Endothelial cell of umbilical vein (primary cell): ENCODE results near the gene CCDC34. TPM values are rescaled to one million over a fixed set of nuclear protein-coding genes. Genes with fewer than 3 reads are reported as not detected.

Source experiments
- BruUV-seq: library from RNA; stranded (reverse); fragments of 400-500 nt; replicated peaks from 2 replicates; lab custom pipeline; 2021; lab: Mats Ljungman, UMichigan
- CTCF ChIA-PET: fragments of 300-600, 350-600 bp; sonication (Branson Sonifier 250); formaldehyde crosslinking; loops from one replicate; lab custom pipeline; 2021; ENCODE audit warnings: antibody characterized with exemption, inconsistent platforms; lab: Charles Lee
- POLR2A ChIA-PET: fragments of 300-600, 350-600 bp; sonication (Branson Sonifier 250); formaldehyde crosslinking; loops from one replicate; lab custom pipeline; 2021; ENCODE audit warnings: antibody characterized with exemption, inconsistent platforms; lab: Charles Lee
- DNase-seq: peaks from one replicate; pipeline ENCODE4 v3.0.0-alpha.2; 2011; ENCODE audit warnings: low read depth, low spot score
- FAIRE-seq: peaks from 2 replicates; lab custom pipeline; 2011; peaks lifted over from hg19 to GRCh38; lab: Jason Lieb, UNC
- H2AFZ ChIP-seq: 2 replicates; pipeline ENCODE4 v1.6.0; 2012; ENCODE audit warnings: low read depth, low read length, control low read depth, inconsistent platforms
- H3K27ac ChIP-seq: 2 replicates; pipeline ENCODE4 v1.5.1; 2011; ENCODE audit warnings: low read depth, mild to moderate bottlenecking, control low read depth, low read length, moderate library complexity; ENCODE audit not compliant: insufficient read depth
- H3K27me3 ChIP-seq, 2 experiments: 2 replicates each; pipeline versions ENCODE4 v1.6.0 to v1.6.1; 2011; ENCODE audit warnings: low read length in 2 of 2, mixed read lengths in 1 of 2; ENCODE audit not compliant: control insufficient read depth in 2 of 2, insufficient read depth in 2 of 2
- H3K36me3 ChIP-seq, 2 experiments: 2 replicates in 1 of 2; 3 replicates in 1 of 2; pipeline ENCODE4 v1.5.1; 2011; ENCODE audit warnings: low read length in 2 of 2, mild to moderate bottlenecking in 1 of 2, moderate library complexity in 1 of 2; ENCODE audit not compliant: control insufficient read depth in 2 of 2, insufficient read depth in 2 of 2; ENCODE audit errors: extremely low read depth in 1 of 2
- H3K4me1 ChIP-seq: 3 replicates; pipeline ENCODE4 v1.5.1; 2011; ENCODE audit warnings: mild to moderate bottlenecking, low read length; ENCODE audit not compliant: control insufficient read depth, insufficient read depth; ENCODE audit errors: extremely low read depth
- H3K4me2 ChIP-seq: 2 replicates; pipeline ENCODE4 v1.6.1; 2011; ENCODE audit warnings: low read length, control low read depth, mixed read lengths; ENCODE audit not compliant: insufficient read depth
- H3K4me3 ChIP-seq, 3 experiments: fragments of 200-600 bp in 1 of 3; sonication (generic), shearing (Covaris generic) in 1 of 3; replicated peaks in 1 of 3; 2 replicates each; pipeline ENCODE4 v1.5.1; 2011 to 2016; ENCODE audit warnings: control low read depth in 3 of 3, low read length in 3 of 3, mild to moderate bottlenecking in 2 of 3, inconsistent platforms in 1 of 3, low read depth in 1 of 3, moderate library complexity in 1 of 3; ENCODE audit not compliant: insufficient read depth in 1 of 3
- H3K79me2 ChIP-seq: 2 replicates; pipeline ENCODE4 v1.6.0; 2012; ENCODE audit warnings: low read length, inconsistent platforms; ENCODE audit not compliant: control insufficient read depth, insufficient read depth
- H3K9ac ChIP-seq: replicated peaks from 2 replicates; pipeline ENCODE3; 2011; ENCODE audit warnings: low read length, control low read depth; ENCODE audit not compliant: insufficient read depth; ENCODE audit errors: extremely low read depth
- H3K9me1 ChIP-seq: replicated peaks from 3 replicates; pipeline ENCODE4 v1.6.0; 2011; ENCODE audit warnings: mild to moderate bottlenecking, low read length; ENCODE audit not compliant: control insufficient read depth, insufficient read depth; ENCODE audit errors: extremely low read depth
- H3K9me3 ChIP-seq: replicated peaks from 2 replicates; pipeline ENCODE4 v1.5.1; 2012; ENCODE audit warnings: low read length, inconsistent platforms; ENCODE audit not compliant: control insufficient read depth, insufficient read depth
- H4K20me1 ChIP-seq: replicated peaks from 2 replicates; pipeline ENCODE3; 2011; ENCODE audit warnings: mild to moderate bottlenecking, low read length; ENCODE audit not compliant: control insufficient read depth, insufficient read depth; ENCODE audit errors: extremely low read depth
- EZH2 ChIP-seq: IDR thresholded peaks from 2 replicates; pipeline ENCODE4 v1.6.1; 2012; ENCODE audit warnings: borderline replicate concordance, low read depth, mild to moderate bottlenecking, moderate library complexity, low read length, inconsistent platforms; ENCODE audit not compliant: severe bottlenecking
- FOS ChIP-seq: IDR thresholded peaks from 2 replicates; pipeline ENCODE4 v1.6.1; 2011; ENCODE audit warnings: mild to moderate bottlenecking, low read length, moderate library complexity, borderline replicate concordance; ENCODE audit not compliant: insufficient read depth
- GATA2 ChIP-seq: IDR thresholded peaks from 2 replicates; pipeline ENCODE4 v1.7.0; 2011; ENCODE audit warnings: low read depth, mild to moderate bottlenecking, moderate library complexity, mixed read lengths, low read length; ENCODE audit not compliant: insufficient read length, insufficient read depth
- JUN ChIP-seq: IDR thresholded peaks from 2 replicates; pipeline ENCODE4 v1.6.1; 2011; ENCODE audit warnings: borderline replicate concordance, low read depth; ENCODE audit not compliant: insufficient read length, insufficient read depth
- MYC ChIP-seq: IDR thresholded peaks from one replicate; pipeline ENCODE4 v1.6.1; 2011; ENCODE audit warnings: mild to moderate bottlenecking, low read depth, low read length
- POLR2A ChIP-seq: IDR thresholded peaks from 2 replicates; pipeline ENCODE4 v1.6.1; 2012; ENCODE audit warnings: low read depth, mild to moderate bottlenecking, control low read depth, low read length
- POLR2AphosphoS5 ChIP-seq: IDR thresholded peaks from 2 replicates; pipeline ENCODE4 v1.6.1; 2012; ENCODE audit warnings: low read depth, mild to moderate bottlenecking, control low read depth, low read length, moderate library complexity; ENCODE audit not compliant: insufficient read depth
- dilution Hi-C: fragments of 300-500 bp; cut with MboI; formaldehyde crosslinking; loops from one replicate; pipeline ENCODE4 v1.15.0; 2019; ENCODE audit warnings: low sequenced_read_pairs; ENCODE audit not compliant: extremely low pct_ligation_motif_present
- intact Hi-C: fragments of 100-400 bp; cut with micrococcal nuclease; formaldehyde crosslinking; loops from one replicate; pipeline ENCODE4 v1.10.0; 2022
- polyA plus RNA-seq, 4 experiments: library from polyadenylated mRNA; depleted of rRNA in 3 of 4; stranded (reverse) in 3 of 4; unstranded in 1 of 4; fragments of >200 nt; gene quantifications; 2 replicates each; pipeline versions ENCODE4 v1.2.1 to v1.2.3, GENCODE V29; 2011 to 2012; ENCODE audit warnings: missing spikeins in 1 of 4
- total RNA-seq: library from RNA; stranded (reverse); gene quantifications from 2 replicates; pipeline ENCODE4 v1.2.3, GENCODE V29; 2021
- TF ChIP-seq, protein P1 (sequence below): IDR thresholded peaks from 2 replicates; pipeline ENCODE4 v1.6.1; 2011; ENCODE audit not compliant: insufficient read depth, insufficient read length
- TF ChIP-seq, protein P2 (sequence below), 2 donors: IDR thresholded peaks; 1 replicate in 1 of 2; 2 replicates in 1 of 2; pipeline ENCODE4 v1.5.1; 2011; ENCODE audit warnings: low read length in 2 of 2, mild to moderate bottlenecking in 2 of 2, moderate library complexity in 2 of 2, control low read depth in 1 of 2, inconsistent platforms in 1 of 2, low read depth in 1 of 2; ENCODE audit not compliant: insufficient read depth in 1 of 2; ENCODE audit errors: extremely low read depth in 1 of 2

CCDC34 gene
- total and polyA plus RNA-seq, 2 donors (not counting 3 experiments of a cell fraction or from before 2014, with no cell fraction given), result 2.3 to 11.4 TPM

DNA sequence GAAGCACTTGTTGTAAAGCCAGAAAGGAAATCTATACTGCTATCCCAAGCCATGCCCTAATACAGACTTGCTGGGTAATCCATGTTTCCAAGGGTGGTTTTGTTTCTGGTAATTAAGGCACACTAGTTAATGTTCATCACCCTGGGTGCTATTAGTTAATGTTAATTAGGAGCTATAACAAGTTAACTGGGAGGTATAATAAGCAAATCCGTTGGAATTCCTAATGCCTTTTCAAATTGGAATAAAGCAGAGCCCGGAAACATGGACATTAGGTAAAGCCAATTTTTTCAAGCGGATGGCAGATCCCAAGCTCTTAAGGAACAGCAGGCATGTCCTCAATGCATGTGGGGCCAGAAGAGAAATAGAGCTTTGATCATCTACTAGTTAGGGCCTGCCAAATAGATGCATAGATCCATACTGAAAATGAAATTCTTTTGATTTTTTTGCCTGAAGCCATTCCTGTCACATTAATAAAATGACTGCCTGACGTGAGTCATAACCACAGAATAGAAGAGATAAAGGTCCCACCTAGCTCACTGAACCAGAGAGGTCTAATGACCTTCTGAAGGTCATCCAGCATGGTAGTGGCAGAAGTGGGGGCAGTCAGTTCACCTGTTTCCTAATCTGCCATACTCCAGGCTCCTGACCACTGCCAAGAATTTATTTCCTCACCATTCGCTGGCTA, 28.5 kb upstream of the CCDC34 start:
- FAIRE-seq (no peak), DNase-seq (no peak)
- H3K4me2 ChIP-seq, result no peak overlapping the region
- POLR2A ChIA-PET, result no interaction called here
- H3K9me3 ChIP-seq, result no peaks in the 10 kb centered on the region
- dilution Hi-C loops (no loop called here), intact Hi-C loops (no loop called here)
- BruUV-seq, result no TSS peak
- H3K27ac ChIP-seq, result no peak overlapping the region
- no peaks in the 10 kb centered on the region for H4K20me1 ChIP-seq
- no peaks in the 10 kb centered on the region for H3K27me3 ChIP-seq
- H3K4me3 ChIP-seq, result no peak overlapping the region
- H2AFZ ChIP-seq, result no peak overlapping the region
- CTCF ChIA-PET, result no interaction called here
- no peaks in the 10 kb centered on the region for H3K36me3 ChIP-seq
- H3K9ac ChIP-seq, result no peak overlapping the region
- H3K9me1 ChIP-seq, result no peaks in the 10 kb centered on the region
- peaks cover 6% of the 10 kb centered on the region for H3K4me1 ChIP-seq
- no peak for TF ChIP-seq POLR2AphosphoS5
- TF ChIP-seq, protein P1, sequence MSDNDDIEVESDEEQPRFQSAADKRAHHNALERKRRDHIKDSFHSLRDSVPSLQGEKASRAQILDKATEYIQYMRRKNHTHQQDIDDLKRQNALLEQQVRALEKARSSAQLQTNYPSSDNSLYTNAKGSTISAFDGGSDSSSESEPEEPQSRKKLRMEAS, result no peak
- TF ChIP-seq, protein P2, sequence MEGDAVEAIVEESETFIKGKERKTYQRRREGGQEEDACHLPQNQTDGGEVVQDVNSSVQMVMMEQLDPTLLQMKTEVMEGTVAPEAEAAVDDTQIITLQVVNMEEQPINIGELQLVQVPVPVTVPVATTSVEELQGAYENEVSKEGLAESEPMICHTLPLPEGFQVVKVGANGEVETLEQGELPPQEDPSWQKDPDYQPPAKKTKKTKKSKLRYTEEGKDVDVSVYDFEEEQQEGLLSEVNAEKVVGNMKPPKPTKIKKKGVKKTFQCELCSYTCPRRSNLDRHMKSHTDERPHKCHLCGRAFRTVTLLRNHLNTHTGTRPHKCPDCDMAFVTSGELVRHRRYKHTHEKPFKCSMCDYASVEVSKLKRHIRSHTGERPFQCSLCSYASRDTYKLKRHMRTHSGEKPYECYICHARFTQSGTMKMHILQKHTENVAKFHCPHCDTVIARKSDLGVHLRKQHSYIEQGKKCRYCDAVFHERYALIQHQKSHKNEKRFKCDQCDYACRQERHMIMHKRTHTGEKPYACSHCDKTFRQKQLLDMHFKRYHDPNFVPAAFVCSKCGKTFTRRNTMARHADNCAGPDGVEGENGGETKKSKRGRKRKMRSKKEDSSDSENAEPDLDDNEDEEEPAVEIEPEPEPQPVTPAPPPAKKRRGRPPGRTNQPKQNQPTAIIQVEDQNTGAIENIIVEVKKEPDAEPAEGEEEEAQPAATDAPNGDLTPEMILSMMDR (IDR thresholded peaks at IDR 0.05; ENCODE audit: extremely low read depth in 1 of 2, insufficient read depth in 1 of 2, low read depth in 1 of 2, low read length in 2 of 2), result no peak
- no peak for TF ChIP-seq FOS
- no peak for TF ChIP-seq MYC
- TF ChIP-seq GATA2, result no peak
- no peak for TF ChIP-seq POLR2A
- TF ChIP-seq EZH2, result no peak
- TF ChIP-seq JUN, result no peak
- H3K79me2 ChIP-seq, result no peaks in the 10 kb centered on the region
